ENCODE results near the gene LYPD6B. TPM values are rescaled to one million over a fixed set of nuclear protein-coding genes. Genes with fewer than 3 reads are reported as not detected.

LYPD6B gene
- total and polyA plus RNA-seq, 9 donors = 0.17 to 17.0 (median 1.2) TPM; not detected in 2

DNA sequence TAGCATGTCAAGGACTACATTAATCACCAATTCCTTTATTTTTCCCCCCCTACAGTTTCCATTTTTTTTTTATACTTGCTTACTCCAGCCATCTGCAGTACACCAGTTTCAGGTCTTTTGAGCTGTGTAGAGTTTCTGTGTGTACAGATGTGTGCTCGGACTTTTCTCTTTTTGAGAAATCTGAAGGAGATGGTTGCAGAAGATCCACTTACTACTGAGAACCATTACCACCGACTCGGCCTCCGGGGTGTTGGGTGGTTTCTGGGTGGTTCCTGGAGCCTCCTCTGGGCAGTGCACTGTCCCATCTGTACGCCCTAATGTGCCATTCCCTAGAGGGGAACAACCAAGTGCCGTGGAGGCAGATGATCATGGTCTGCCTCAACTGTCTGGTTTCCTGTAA is 15.4 kb upstream of the LYPD6B start:
- no peak overlapping the region for H3K27ac ChIP-seq
- H3K4me3 ChIP-seq = no peak overlapping the region
- no peaks in the 10 kb centered on the region for H3K4me1 ChIP-seq (ENCODE audit: insufficient read depth)
- TF ChIP-seq POLR2A (IDR thresholded peaks at IDR 0.05) = no peak
- no peak for TF ChIP-seq EP300 (IDR thresholded peaks at IDR 0.05)
- TF ChIP-seq, protein P1, sequence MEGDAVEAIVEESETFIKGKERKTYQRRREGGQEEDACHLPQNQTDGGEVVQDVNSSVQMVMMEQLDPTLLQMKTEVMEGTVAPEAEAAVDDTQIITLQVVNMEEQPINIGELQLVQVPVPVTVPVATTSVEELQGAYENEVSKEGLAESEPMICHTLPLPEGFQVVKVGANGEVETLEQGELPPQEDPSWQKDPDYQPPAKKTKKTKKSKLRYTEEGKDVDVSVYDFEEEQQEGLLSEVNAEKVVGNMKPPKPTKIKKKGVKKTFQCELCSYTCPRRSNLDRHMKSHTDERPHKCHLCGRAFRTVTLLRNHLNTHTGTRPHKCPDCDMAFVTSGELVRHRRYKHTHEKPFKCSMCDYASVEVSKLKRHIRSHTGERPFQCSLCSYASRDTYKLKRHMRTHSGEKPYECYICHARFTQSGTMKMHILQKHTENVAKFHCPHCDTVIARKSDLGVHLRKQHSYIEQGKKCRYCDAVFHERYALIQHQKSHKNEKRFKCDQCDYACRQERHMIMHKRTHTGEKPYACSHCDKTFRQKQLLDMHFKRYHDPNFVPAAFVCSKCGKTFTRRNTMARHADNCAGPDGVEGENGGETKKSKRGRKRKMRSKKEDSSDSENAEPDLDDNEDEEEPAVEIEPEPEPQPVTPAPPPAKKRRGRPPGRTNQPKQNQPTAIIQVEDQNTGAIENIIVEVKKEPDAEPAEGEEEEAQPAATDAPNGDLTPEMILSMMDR (IDR thresholded peaks at IDR 0.05) = no peak
- no peaks in the 10 kb centered on the region for H3K36me3 ChIP-seq
- DNase-seq = no peak
- no peaks in the 10 kb centered on the region for H3K9me3 ChIP-seq
- intact Hi-C loops (cut with DNase I) = no loop called here
- H3K27me3 ChIP-seq = no peaks in the 10 kb centered on the region
- 91 to 94% (median 93%) methylated on average over 6 of the region's 6 CpGs for WGBS, 3 donors

DNA sequence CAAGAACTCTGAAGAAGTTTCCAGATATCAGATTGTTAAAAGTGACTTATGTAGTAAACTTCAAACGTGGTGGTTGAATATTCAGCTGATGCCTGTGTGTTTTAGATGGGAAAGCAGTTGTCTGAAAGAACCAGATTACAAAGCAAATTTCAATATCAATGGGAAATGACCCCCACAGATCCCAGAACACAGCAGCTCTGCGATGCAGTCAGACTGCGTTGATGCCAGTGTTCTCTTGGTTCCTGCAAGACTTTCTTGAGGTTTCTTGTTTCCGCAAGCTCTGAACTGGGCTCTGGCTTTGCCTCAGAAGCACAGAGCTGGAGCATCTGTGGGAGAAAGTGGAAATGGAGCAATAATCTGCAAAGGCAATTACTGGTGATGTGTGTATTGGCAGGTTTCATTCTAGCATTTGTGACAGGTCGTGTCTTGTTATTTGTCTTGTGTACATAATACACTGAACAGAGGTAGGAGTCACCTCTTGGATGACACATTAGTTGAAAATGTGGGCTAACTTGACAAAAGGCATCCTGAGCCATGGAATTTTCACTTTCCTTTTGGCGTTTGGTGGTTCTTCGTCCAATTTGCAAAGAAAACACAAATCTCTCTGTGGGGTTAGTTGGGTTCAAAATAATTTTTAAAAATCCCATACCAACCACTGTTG is 10.8 kb upstream of the LYPD6B start:
- TF ChIP-seq POLR2A (IDR thresholded peaks at IDR 0.05) (no peak), EP300 (IDR thresholded peaks at IDR 0.05) (no peak)
- TF ChIP-seq, protein P1 (IDR thresholded peaks at IDR 0.05) = no peak
- no peak for DNase-seq
- WGBS, 3 donors = 72 to 78% (median 75%) methylated on average over 7 of the region's 7 CpGs
- no peaks in the 10 kb centered on the region for H3K4me1 ChIP-seq (ENCODE audit: insufficient read depth)
- no peaks in the 10 kb centered on the region for H3K36me3 ChIP-seq
- H3K27me3 ChIP-seq = no peaks in the 10 kb centered on the region
- H3K27ac ChIP-seq = no peak overlapping the region
- no peaks in the 10 kb centered on the region for H3K9me3 ChIP-seq
- intact Hi-C loops (cut with DNase I) = no loop called here
- H3K4me3 ChIP-seq = no peak overlapping the region

DNA sequence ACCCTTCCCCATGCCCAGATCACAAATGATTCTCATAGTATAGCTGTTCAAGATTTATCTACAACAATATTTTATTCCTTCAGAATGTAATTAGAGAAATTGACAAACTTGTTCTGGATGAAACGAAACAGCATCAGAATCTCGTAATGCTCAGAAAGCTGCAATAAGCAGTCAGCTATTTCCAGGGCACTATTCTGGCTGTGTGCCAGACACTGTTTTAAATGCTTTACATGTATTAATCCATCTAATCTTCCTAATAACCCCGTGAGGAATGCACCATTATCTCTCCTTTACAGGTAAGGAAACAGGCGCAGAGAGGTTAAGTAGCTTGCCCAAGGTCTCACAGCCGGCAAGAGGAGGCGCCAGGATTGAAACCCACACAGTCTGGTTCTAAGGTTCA is 10.1 kb upstream of the LYPD6B start:
- WGBS, 3 donors = 78 to 80% (median 78%) methylated on average over 6 of the region's 6 CpGs
- Histone ChIP-seq H3K9me3 (no peaks in the 10 kb centered on the region), H3K27me3 (no peaks in the 10 kb centered on the region), H3K36me3 (no peaks in the 10 kb centered on the region), H3K4me3 (no peak overlapping the region), H3K27ac (no peak overlapping the region), H3K4me1 (ENCODE audit: insufficient read depth) (no peaks in the 10 kb centered on the region)
- no peak for TF ChIP-seq EP300 (IDR thresholded peaks at IDR 0.05)
- no peak for TF ChIP-seq POLR2A (IDR thresholded peaks at IDR 0.05)
- intact Hi-C loops (cut with DNase I) = no loop called here
- DNase-seq = no peak

DNA sequence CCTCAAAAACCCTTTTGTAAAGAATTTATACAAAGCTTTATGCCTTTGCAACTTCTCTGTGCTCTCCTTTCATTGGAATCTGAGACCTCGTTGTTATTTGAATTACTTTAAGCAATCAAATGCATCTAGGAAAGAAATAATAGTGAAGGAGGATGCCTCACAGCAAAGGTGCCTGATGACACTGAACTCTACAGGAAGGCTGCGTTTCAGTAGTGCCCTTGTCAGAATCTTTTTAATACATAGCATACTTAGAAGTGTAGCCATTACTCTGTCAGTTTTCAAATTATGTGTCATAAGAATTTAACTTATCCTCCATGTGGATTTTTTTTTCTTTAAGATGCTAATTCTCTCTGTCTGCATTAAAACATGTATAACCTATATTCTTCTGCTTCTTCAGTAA is 9.6 kb upstream of the LYPD6B start:
- DNase-seq = no peak
- no peaks in the 10 kb centered on the region for H3K36me3 ChIP-seq
- no peaks in the 10 kb centered on the region for H3K9me3 ChIP-seq
- no peak overlapping the region for H3K27ac ChIP-seq
- H3K4me1 ChIP-seq (ENCODE audit: insufficient read depth) = no peaks in the 10 kb centered on the region
- H3K27me3 ChIP-seq = no peaks in the 10 kb centered on the region
- intact Hi-C loops (cut with DNase I) = no loop called here
- no peak overlapping the region for H3K4me3 ChIP-seq
- WGBS, 3 donors = 61 to 66% (median 63%) methylated on average over 2 of the region's 2 CpGs
- TF ChIP-seq EP300 (IDR thresholded peaks at IDR 0.05) (no peak), POLR2A (IDR thresholded peaks at IDR 0.05) (no peak)
- TF ChIP-seq, protein P1 (IDR thresholded peaks at IDR 0.05) = no peak

DNA sequence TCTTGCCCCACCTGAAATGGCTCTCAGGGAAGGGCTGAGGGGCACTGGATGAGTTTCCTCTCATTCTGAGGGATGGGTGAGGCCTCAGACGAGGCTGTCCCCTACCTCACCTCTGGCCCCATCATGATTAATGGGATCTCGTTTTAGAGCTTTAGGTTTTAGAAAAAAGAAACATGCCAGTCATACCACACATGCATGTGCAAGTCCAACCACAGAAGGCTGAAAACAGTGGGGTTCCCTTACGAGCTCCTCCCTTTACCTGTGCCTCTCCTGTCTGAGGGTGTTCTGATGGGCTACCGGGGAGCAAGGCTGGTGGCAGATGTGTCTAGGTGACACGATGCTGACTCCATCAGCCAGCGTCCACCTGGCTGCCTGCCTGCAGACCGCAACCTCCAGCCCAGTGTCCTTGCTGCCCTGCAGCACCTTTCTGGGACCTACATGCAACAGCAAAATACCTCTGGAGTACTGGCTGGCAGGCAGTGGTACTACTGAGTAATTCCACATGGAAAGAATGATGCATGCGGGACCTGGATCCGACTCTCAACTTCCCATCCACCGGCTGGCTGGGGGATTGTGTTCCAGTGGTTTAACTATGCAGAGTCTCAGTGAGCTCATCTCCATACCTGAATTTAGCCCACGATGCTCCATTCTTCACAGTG is 9.1 kb upstream of the LYPD6B start:
- H3K4me3 ChIP-seq = no peak overlapping the region
- whole genome bisulfite sequencing, 3 donors = 59 to 70% (median 68%) methylated on average over 11 of the region's 11 CpGs
- no peak for DNase-seq
- H3K27ac ChIP-seq = no peak overlapping the region
- TF ChIP-seq, protein P1 (IDR thresholded peaks at IDR 0.05) = no peak
- TF ChIP-seq POLR2A (IDR thresholded peaks at IDR 0.05) (no peak), EP300 (IDR thresholded peaks at IDR 0.05) (no peak)
- H3K4me1 ChIP-seq (ENCODE audit: insufficient read depth) = no peaks in the 10 kb centered on the region
- H3K36me3 ChIP-seq = no peaks in the 10 kb centered on the region
- no peaks in the 10 kb centered on the region for H3K27me3 ChIP-seq
- intact Hi-C loops (cut with DNase I) = no loop called here
- H3K9me3 ChIP-seq = no peaks in the 10 kb centered on the region

Data from ovary (tissue), 9 donors.